ENCODE data around the gene LMX1A. TPM values are rescaled to one million over a fixed set of nuclear protein-coding genes. Genes with fewer than 3 reads are reported as not detected.
A peak's percentile ranks its signal among the peaks of the same experiment; 100 is the strongest.

The LMX1A gene
- 0.12 TPM for total RNA-seq

DNA sequence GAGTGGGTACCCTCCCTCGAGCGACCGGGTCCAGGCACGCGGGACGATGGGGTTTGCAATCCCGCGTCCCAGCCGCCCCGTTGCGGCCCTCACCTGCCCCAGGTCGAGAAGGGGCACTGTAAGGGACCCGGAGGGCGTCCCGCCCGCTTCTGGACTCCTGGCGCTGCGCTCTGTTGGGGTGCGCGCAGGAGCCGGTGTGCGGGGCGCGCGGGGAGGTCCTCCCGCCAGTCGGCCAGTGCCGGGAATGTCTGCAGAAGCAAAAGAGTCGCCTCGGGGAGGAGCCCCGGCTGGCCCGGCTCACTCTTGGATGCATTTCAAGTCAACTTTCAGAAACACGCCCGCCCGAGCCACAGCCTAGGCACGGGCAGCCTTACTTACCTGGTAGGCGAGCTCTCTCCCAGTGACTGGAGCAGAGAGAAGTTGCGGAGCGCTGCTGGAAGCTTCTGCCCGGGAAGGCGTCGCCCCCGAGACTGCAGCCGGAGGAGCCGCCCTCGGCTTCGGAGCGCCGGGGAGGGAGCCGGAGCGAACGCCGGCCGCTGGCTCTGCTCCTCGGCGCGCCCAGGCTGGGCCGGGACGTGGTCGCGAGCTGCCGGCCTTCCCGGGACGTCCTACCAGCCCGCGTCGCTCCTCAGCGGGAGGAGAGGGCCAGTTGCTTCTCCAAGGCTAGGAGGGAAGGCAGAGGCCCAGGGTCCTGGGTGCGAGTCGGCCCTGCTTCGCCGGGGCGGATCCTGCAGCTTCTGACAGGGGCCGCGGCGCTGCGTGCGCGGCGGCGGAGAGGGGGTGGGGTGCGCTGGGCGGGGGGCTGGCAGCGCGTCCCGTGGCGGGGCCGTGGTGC, at the start of gene LMX1A:
Gene LMX1A, minus strand, starts transcription at position 739 of the 835 bp plus-strand sequence. CDS start 1,156 bp downstream, outside the sequence.
- DNase-seq (ENCODE audit: low spot score), result no peak

DNA sequence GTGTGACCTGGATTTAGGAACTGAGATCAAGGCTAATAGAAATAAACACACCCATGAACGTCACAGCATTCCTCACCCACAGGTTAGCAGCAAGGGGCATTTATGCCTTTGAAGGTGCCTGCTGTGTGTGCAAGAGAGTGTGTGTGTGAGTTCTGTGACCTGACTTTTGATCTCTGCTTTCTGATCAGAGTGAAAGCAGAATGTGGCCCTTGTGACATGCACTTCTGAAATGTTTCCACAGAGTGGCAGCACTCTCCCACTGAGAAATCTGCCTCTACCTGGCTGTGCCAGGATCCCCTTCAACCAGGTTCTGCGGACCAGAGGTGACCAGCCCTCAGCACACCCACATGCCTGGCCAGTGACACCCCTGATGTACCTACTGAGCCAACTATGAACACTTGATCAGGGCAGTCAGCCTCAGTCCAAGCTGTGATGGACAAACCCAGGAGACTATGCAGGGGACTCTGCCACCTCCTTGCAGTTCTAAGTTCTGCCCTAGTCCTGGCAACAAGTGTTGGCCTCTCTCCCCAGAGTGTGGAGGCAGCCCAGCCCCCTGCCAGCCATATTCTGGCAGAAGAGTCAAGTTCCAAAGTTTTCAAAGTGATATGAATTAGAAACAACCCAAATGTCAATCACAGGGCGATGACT, 47.4 kb upstream of the LMX1A start:
- no peak for DNase-seq (ENCODE audit: low spot score)

DNA sequence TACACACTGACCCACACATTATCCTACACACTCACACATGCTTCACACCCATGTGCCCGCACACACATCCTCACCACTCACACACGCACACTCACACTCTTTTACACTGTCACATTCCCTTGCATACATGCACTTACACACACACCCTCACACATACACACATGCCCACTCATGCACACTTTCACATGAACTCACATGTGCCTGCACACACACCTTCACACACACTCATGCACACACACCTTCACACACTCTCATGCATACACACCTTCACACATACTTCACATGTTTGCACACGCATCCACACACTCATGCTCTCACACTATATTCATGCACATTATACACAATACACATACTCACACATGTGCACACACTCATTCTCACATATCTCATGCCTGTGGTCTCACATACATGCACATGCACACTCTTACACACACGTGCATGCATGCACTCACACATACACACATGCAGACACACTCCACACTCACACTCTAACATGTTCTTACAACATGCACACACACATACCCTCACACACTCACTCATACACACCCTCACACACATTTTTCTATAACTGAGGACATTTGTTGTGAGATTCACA, 46.1 kb upstream of the LMX1A start:
- DNase-seq (ENCODE audit: low spot score), result no peak

DNA sequence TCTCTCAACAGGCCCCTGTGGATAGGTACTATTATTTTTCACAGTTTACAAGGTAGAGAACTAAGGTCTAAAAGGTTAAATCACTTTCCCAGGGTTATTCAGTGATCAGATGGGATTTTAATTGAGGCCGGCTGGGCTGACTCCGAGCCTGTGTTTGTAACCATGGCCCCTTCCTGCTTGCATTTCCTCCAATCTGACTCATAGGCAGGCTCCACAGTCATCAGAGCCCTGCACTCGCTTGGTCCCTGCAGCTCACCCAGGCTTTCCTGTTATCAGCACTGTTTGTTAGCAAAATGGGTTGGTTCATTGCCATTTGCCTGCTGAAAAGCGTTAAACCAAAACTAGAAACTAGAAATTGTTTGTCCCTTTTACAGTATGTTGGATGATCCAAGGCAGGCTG, 41.4 kb upstream of the LMX1A start:
- peak; percentile 16 for DNase-seq (ENCODE audit: low spot score)

DNA sequence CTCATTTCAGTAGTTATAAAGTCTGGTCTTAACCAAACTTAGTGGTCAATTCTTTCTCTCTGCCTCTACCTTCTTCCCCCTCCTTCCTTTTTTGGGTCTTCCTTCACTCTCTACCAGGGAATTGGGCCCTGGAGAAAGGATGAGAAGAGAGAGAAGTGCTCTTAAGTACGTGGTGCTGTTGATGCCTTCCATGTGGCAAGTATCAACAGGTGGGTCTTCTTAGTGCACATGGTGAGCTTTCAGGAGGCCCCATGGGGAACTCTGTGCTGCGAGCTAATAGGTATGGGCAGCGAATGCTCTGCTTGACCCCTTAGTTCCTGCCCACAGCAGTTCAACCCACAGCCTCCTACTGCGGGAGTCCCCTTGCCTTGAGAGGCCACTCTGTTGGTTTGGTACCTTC, 39.4 kb upstream of the LMX1A start:
- no peak for DNase-seq (ENCODE audit: low spot score)

GRCh38 chr1:165395478-165395877, 39.0 kb upstream of the LMX1A start:
- DNase-seq (ENCODE audit: low spot score), result no peak

DNA sequence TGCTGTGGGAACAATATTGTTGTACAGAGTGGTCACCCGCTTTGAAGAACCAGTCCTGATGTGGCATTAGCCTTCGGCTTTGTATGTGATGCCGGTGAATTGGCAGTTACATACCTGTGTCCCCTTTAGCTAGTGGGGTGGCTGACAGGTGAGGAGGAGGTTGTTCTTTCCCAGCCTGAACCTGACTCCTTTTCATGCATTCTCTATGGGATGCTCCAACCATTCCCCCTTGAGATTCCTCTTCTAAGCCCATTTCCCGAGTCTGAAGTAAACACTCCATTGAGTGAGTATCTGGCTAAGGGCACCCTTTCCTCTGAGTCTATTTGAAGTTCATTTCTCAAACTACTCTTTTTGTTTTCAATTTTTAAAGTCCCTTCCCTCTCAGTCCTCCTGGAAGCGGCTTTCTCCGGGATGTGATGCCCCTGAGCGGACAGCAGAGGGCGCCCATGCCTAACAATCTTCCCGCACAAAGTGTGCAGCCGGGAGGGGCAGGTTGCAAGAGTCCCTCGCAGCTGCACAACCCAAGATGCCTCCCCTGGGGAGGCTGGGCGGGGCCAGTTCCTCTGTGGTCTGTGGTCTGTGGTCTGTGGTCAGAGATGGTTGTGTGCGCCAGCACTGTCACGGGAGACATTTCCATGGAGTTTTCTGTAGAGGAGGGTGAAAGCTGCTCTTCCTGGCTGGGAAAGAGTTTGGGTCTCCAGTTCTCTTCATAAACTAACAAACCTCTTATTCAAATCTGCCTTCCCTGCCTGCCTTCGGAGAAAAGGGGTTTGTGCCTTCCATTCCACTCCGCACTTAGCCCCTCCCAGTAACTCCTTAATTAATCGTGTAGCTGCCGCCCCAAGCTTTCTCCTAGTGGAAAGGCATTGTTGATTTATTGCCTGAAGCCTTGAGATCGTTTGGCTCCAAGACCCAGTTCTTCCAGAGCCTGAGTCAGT, 36.4 kb upstream of the LMX1A start:
- peak; percentile 80 for DNase-seq (ENCODE audit: low spot score)

- DNase-seq (ENCODE audit: low spot score), result no peak
Measured at GRCh38 chr1:165389609-165390008, 33.1 kb upstream of the LMX1A start.

GRCh38 chr1:165387961-165388360, 31.4 kb upstream of the LMX1A start:
- DNase-seq (ENCODE audit: low spot score), result no peak

DNA sequence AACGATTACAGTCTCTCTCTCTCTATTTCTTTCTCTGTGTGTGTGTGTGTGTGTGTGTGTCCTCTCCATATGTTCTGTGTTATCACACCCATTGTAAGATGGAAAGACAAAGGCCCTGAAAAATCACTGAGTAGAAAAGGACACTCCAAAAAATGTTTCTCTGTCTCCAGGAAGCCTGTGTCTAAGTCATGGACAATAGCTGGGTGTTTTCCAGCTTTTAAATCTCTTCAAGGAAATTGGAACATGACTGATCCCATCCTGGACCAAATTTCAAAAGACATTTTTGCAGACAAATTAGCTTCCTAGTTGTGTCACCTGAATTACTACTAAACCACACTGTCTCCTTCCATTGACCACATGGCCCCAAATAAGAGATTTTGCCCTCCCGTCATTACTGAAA, 31.0 kb upstream of the LMX1A start:
- no peak for DNase-seq (ENCODE audit: low spot score)

DNA sequence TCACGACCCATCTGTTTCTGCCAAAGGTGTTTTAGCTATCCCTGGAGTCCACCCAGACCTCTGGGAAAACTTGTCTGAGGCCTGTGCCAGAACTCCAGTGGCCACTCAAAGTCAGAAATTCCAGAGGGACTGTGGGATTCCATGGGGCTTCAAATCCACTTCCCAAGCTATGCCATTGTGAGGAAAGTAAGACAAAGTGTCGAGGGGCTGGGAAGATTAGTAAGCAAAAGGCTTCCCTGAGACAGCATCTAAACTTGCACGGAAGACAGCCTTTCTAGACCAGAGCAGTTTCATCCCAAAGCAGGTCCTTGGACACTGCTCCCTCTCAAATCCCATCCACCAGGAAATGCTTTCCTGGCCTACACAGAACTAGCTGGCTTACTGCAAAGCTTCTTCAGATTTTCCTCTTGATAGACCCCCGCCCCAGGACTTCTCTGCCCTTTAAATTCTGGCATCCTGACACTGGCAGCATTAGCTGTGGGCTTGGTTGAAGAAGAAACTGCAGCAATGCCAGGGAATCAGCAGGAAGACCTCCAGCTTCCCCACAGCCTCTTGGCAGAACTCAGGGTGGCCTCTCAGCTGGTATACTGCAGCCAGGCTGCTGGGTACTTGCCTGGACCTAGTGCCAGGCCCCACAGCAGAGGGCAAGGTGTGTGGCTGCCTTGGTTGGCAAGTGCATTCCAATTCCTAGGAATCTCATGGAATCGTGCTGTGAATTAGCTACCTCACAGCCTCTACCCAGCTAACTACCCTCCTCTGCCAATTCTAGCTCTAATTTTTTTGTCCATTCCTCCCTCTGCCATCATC, 27.3 kb upstream of the LMX1A start:
- no peak for DNase-seq (ENCODE audit: low spot score)

DNA sequence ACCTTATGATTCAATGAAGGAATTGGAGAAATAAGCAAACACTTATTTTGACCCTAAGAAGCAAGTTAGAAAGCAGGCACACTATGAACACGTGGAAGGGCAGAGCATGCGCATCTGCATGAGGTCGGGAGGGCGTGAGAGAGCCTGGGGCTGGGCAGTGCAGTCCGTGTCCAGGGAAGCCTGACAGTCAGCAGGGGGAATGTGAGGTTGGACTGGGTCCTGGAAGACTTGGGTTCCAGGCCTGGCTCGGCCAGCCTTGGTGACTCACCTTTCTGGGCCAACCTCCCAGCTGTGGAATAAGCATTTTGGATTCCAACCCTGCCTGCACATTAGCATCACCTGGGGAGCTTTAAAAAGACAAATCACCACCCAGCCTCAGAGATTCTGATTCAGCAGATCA, 26.6 kb upstream of the LMX1A start:
- DNase-seq (ENCODE audit: low spot score), result peak; percentile 13

DNA sequence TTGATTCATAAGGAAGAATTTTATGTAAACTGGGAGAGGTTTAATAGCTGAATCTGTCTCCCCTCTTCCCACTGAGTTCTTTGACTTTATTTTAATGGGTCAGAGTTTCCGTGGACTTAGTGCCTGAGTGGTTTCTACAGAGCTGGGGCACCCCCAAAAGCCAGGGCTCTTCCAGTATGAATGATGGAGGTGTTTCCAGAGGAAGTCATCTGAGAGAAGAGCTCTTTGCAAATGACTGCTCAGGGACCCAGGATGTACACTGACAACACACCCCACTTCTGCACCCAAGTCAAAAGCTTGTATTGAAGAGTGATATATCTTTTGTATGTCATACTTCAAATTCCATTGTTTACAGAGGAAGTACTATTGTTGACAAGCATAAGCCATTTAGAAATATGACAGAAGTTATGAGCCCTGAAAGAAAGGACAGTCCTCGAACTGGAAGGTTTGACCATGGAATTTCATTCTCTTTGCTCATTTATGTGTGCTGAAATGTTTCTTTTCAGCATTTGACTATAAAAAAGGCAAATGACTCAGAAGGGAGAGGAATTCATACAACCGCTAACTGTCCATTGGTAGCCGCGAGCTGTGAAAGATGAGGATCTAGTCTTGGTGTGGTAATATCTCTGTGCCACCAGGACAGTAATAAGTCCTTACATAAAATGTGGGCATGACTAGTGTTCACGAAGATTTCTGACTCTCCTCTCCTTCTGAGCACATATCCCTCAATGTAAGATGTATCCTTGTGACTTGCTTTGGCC, 25.4 kb upstream of the LMX1A start:
- no peak for DNase-seq (ENCODE audit: low spot score)

- DNase-seq (ENCODE audit: low spot score), result no peak
Measured at GRCh38 chr1:165376811-165377311, 20.3 kb upstream of the LMX1A start.

- peak; percentile 91 for DNase-seq (ENCODE audit: low spot score)
Measured at GRCh38 chr1:165376041-165376810, 19.7 kb upstream of the LMX1A start.

DNA sequence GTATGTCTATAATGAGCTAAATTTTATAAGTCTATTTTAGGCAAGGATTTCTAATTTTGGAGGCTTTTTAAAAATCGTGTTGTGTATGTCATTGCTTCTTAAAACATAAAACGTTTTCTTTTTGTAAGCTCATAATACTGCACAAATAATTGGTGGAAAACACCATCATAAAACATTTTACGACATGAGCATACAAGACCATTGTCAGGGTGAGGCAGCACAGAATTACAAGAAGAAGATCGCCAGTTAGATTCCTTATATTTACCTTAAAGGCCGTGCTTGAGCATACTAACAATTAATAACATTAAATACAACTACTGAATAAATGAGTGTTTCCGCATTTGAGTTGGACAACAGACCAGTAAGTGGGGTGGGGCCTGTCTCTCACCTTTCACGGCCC, 19.1 kb upstream of the LMX1A start:
- DNase-seq (ENCODE audit: low spot score), result no peak

- DNase-seq (ENCODE audit: low spot score), result no peak
Measured at GRCh38 chr1:165371588-165372225, 15.2 kb upstream of the LMX1A start.

DNA sequence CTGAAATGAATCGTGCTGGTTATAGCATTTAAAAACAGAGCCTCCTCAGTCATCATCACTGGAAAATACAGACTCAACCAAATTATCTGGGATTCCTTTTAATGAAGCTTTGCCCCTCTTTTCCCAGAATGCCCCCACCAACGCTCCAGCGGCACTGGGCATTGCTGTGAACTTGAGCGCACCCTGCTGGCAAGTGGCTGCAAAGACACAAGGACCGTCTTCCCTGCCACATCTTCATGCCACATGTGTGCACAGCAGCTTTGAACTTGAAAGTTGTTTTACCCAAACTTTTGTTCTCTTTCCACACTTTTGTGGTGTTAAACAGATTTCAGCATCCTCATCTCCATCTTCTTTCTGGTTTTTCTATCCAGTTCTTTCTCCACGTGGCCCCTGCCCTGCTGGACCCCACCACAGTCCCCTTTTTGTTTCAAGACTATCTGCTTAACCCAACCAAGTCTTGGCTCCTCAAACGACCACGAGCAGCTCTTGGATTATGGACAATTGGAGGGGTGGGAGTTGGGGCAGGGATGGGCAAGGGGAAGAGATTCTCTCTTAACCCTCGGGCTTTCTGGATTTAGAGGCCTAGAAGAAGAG, 12.8 kb upstream of the LMX1A start:
- peak; percentile 52 for DNase-seq (ENCODE audit: low spot score)

Measured in mucosa of gallbladder (tissue), 1 donor.